ENCODE results near the gene STXBP6. TPM values are rescaled to one million over a fixed set of nuclear protein-coding genes. Genes with fewer than 3 reads are reported as not detected.
A peak's percentile ranks its signal among the peaks of the same experiment; 100 is the strongest.
"Not testable (repeated sequence)": the region's sequence is repeated elsewhere in the genome, so short reads cannot be mapped to it uniquely, and the experiment has no call there.

Gene STXBP6
- total RNA-seq, 2 donors from 2014 or later: not detected

GRCh38 chr14:24814346-24814745 is 235.6 kb downstream of the STXBP6 start:
- H3K36me3 Mint-ChIP-seq (ENCODE audit: insufficient read depth in 2 of 2): no peaks in the 10 kb centered on the region
- H3K4me3 Mint-ChIP-seq: no peak overlapping the region
- ATAC-seq (replicated peaks in 1 of 2) (no peak), DNase-seq (no peak)
- H3K27ac Mint-ChIP-seq: no peak overlapping the region
- no peaks in the 10 kb centered on the region for H3K9me3 Mint-ChIP-seq
- H3K27me3 Mint-ChIP-seq (ENCODE audit: low read depth): peaks cover 9% of the 10 kb centered on the region
- no peaks in the 10 kb centered on the region for H3K4me1 Mint-ChIP-seq (ENCODE audit: low read depth)

GRCh38 chr14:24813819-24814259 is 236.1 kb downstream of the STXBP6 start:
- no peaks in the 10 kb centered on the region for H3K36me3 Mint-ChIP-seq (ENCODE audit: insufficient read depth in 2 of 2)
- H3K27ac Mint-ChIP-seq: no peak overlapping the region
- ATAC-seq (replicated peaks in 1 of 2) (no peak), DNase-seq (no peak)
- no peaks in the 10 kb centered on the region for H3K4me1 Mint-ChIP-seq (ENCODE audit: low read depth)
- H3K27me3 Mint-ChIP-seq (ENCODE audit: low read depth): peaks cover 9% of the 10 kb centered on the region
- H3K9me3 Mint-ChIP-seq: no peaks in the 10 kb centered on the region
- no peak overlapping the region for H3K4me3 Mint-ChIP-seq

- Mint-ChIP-seq H3K4me3 (no peak overlapping the region), H3K27ac (no peak overlapping the region), H3K27me3 (ENCODE audit: low read depth) (peaks cover 9% of the 10 kb centered on the region), H3K4me1 (ENCODE audit: low read depth) (no peaks in the 10 kb centered on the region), H3K9me3 (no peaks in the 10 kb centered on the region), H3K36me3 (ENCODE audit: insufficient read depth in 2 of 2) (no peaks in the 10 kb centered on the region)
- no peak for DNase-seq
- no peak for ATAC-seq (replicated peaks in 1 of 2)
These were observed 236.7 kb downstream of the STXBP6 start for GRCh38 chr14:24813089-24813815.

GRCh38 chr14:24809135-24809534 is 240.8 kb downstream of the STXBP6 start:
- no peaks in the 10 kb centered on the region for H3K4me1 Mint-ChIP-seq (ENCODE audit: low read depth)
- no peak overlapping the region for H3K27ac Mint-ChIP-seq
- H3K36me3 Mint-ChIP-seq (ENCODE audit: insufficient read depth in 2 of 2): no peaks in the 10 kb centered on the region
- no peak overlapping the region for H3K4me3 Mint-ChIP-seq
- no peak for DNase-seq
- H3K9me3 Mint-ChIP-seq: no peaks in the 10 kb centered on the region
- no peak for ATAC-seq (replicated peaks in 1 of 2)
- H3K27me3 Mint-ChIP-seq (ENCODE audit: low read depth): peaks cover 10% of the 10 kb centered on the region

GRCh38 chr14:24808412-24808811 is 241.5 kb downstream of the STXBP6 start:
- Mint-ChIP-seq H3K36me3 (ENCODE audit: insufficient read depth in 2 of 2) (no peaks in the 10 kb centered on the region), H3K4me3 (no peak overlapping the region), H3K9me3 (no peaks in the 10 kb centered on the region)

GRCh38 chr14:24806061-24806678 is 243.8 kb downstream of the STXBP6 start:
- ATAC-seq (replicated peaks in 1 of 2): peak in 1 of 2 donors; percentile 39
- Mint-ChIP-seq H3K27ac (no peak overlapping the region), H3K9me3 (no peaks in the 10 kb centered on the region), H3K4me3 (no peak overlapping the region), H3K4me1 (ENCODE audit: low read depth) (no peaks in the 10 kb centered on the region), H3K36me3 (ENCODE audit: insufficient read depth in 2 of 2) (no peaks in the 10 kb centered on the region), H3K27me3 (ENCODE audit: low read depth) (peaks cover 10% of the 10 kb centered on the region)
- DNase-seq: peak; percentile 46 to 50

More at GRCh38 chr14:24808412-24808811, 241.5 kb downstream of the STXBP6 start:
- peaks cover 10% of the 10 kb centered on the region for H3K27me3 Mint-ChIP-seq (ENCODE audit: low read depth)
- no peaks in the 10 kb centered on the region for H3K4me1 Mint-ChIP-seq (ENCODE audit: low read depth)
- ATAC-seq (replicated peaks in 1 of 2): no peak
- no peak overlapping the region for H3K27ac Mint-ChIP-seq
- DNase-seq: no peak

- Mint-ChIP-seq H3K9me3 (no peaks in the 10 kb centered on the region), H3K27ac (no peak overlapping the region), H3K4me1 (ENCODE audit: low read depth) (no peaks in the 10 kb centered on the region), H3K27me3 (ENCODE audit: low read depth) (peaks cover 10% of the 10 kb centered on the region), H3K4me3 (no peak overlapping the region), H3K36me3 (ENCODE audit: insufficient read depth in 2 of 2) (no peaks in the 10 kb centered on the region)
- DNase-seq (no peak), ATAC-seq (replicated peaks in 1 of 2) (no peak)
These were observed 245.3 kb downstream of the STXBP6 start for GRCh38 chr14:24804552-24805212.

- H3K36me3 Mint-ChIP-seq (ENCODE audit: insufficient read depth in 2 of 2): no peaks in the 10 kb centered on the region
- no peak overlapping the region for H3K4me3 Mint-ChIP-seq
- no peaks in the 10 kb centered on the region for H3K9me3 Mint-ChIP-seq
- no peak overlapping the region for H3K27ac Mint-ChIP-seq
- H3K27me3 Mint-ChIP-seq (ENCODE audit: low read depth): peaks cover 10% of the 10 kb centered on the region
- ATAC-seq (replicated peaks in 1 of 2): no peak
- DNase-seq: no peak
- peaks cover 2% of the 10 kb centered on the region for H3K4me1 Mint-ChIP-seq (ENCODE audit: low read depth)
These were observed 245.9 kb downstream of the STXBP6 start for GRCh38 chr14:24803933-24804494.

- H3K9me3 Mint-ChIP-seq; H3K27ac Mint-ChIP-seq; H3K4me1 Mint-ChIP-seq (ENCODE audit: low read depth); H3K4me3 Mint-ChIP-seq; DNase-seq; ATAC-seq (replicated peaks in 1 of 2); H3K36me3 Mint-ChIP-seq (ENCODE audit: insufficient read depth in 2 of 2): not testable (repeated sequence)
- peaks cover 10% of the 10 kb centered on the region for H3K27me3 Mint-ChIP-seq (ENCODE audit: low read depth)
These were observed 246.5 kb downstream of the STXBP6 start for GRCh38 chr14:24803426-24803825.

GRCh38 chr14:24802236-24802635 is 247.7 kb downstream of the STXBP6 start:
- H3K9me3 Mint-ChIP-seq: no peaks in the 10 kb centered on the region
- no peak overlapping the region for H3K27ac Mint-ChIP-seq
- no peaks in the 10 kb centered on the region for H3K36me3 Mint-ChIP-seq (ENCODE audit: insufficient read depth in 2 of 2)
- H3K27me3 Mint-ChIP-seq (ENCODE audit: low read depth): peaks cover 9% of the 10 kb centered on the region
- H3K4me3 Mint-ChIP-seq: no peak overlapping the region
- ATAC-seq (replicated peaks in 1 of 2): no peak
- no peak for DNase-seq
- peaks cover 6% of the 10 kb centered on the region for H3K4me1 Mint-ChIP-seq (ENCODE audit: low read depth)

GRCh38 chr14:24801024-24801423 is 248.9 kb downstream of the STXBP6 start:
- H3K36me3 Mint-ChIP-seq (ENCODE audit: insufficient read depth in 2 of 2): no peaks in the 10 kb centered on the region
- no peaks in the 10 kb centered on the region for H3K27me3 Mint-ChIP-seq (ENCODE audit: low read depth)
- ATAC-seq (replicated peaks in 1 of 2) (no peak), DNase-seq (no peak)
- H3K9me3 Mint-ChIP-seq: no peaks in the 10 kb centered on the region
- H3K27ac Mint-ChIP-seq: peak overlapping the region; percentile 5
- H3K4me3 Mint-ChIP-seq: no peak overlapping the region
- peaks cover 6% of the 10 kb centered on the region for H3K4me1 Mint-ChIP-seq (ENCODE audit: low read depth)

GRCh38 chr14:24798911-24799462 is 251.0 kb downstream of the STXBP6 start:
- Mint-ChIP-seq H3K4me1 (ENCODE audit: low read depth) (peaks cover 6% of the 10 kb centered on the region), H3K27me3 (ENCODE audit: low read depth) (peaks cover 11% of the 10 kb centered on the region), H3K4me3 (no peak overlapping the region), H3K9me3 (no peaks in the 10 kb centered on the region), H3K27ac (no peak overlapping the region), H3K36me3 (ENCODE audit: insufficient read depth in 2 of 2) (no peaks in the 10 kb centered on the region)
- DNase-seq (no peak), ATAC-seq (replicated peaks in 1 of 2) (no peak)

GRCh38 chr14:24795406-24795805 is 254.5 kb downstream of the STXBP6 start:
- peaks cover 6% of the 10 kb centered on the region for H3K4me1 Mint-ChIP-seq (ENCODE audit: low read depth)
- no peaks in the 10 kb centered on the region for H3K36me3 Mint-ChIP-seq (ENCODE audit: insufficient read depth in 2 of 2)
- H3K27me3 Mint-ChIP-seq (ENCODE audit: low read depth): peaks cover 16% of the 10 kb centered on the region
- no peak overlapping the region for H3K27ac Mint-ChIP-seq
- no peak overlapping the region for H3K4me3 Mint-ChIP-seq
- no peaks in the 10 kb centered on the region for H3K9me3 Mint-ChIP-seq
- DNase-seq: no peak
- no peak for ATAC-seq (replicated peaks in 1 of 2)
